ENCODE results near the gene FAM117B. TPM values are rescaled to one million over a fixed set of nuclear protein-coding genes. Genes with fewer than 3 reads are reported as not detected.

FAM117B gene
- polyA plus RNA-seq (ENCODE audit: insufficient read length): 33.6 TPM
- long read RNA-seq, donor 1, full-length matches to known transcripts: 1 of 18 reads
- long read RNA-seq, donor 1, partial matches to known transcripts: 12 of 18 reads
- long read RNA-seq, donor 1, other reads (novel, unspliced or antisense): 5 of 18 reads
- long read RNA-seq, donor 2, full-length matches to known transcripts: 2 of 7 reads
- long read RNA-seq, donor 2, partial matches to known transcripts: 5 of 7 reads
- long read RNA-seq, donor 2, other reads (novel, unspliced or antisense): 0 of 7 reads
- long read RNA-seq, donor 3, full-length matches to known transcripts: 4 of 4 reads
- long read RNA-seq, donor 3, partial matches to known transcripts: 0 of 4 reads
- long read RNA-seq, donor 3, other reads (novel, unspliced or antisense): 0 of 4 reads
- long read RNA-seq, donor 4: 0 reads
- long read RNA-seq, donor 5, full-length matches to known transcripts: 2 of 13 reads
- long read RNA-seq, donor 5, partial matches to known transcripts: 11 of 13 reads
- long read RNA-seq, donor 5, other reads (novel, unspliced or antisense): 0 of 13 reads
- long read RNA-seq, donor 6, full-length matches to known transcripts: 3 of 3 reads
- long read RNA-seq, donor 6, partial matches to known transcripts: 0 of 3 reads
- long read RNA-seq, donor 6, other reads (novel, unspliced or antisense): 0 of 3 reads
- long read RNA-seq, donor 7, full-length matches to known transcripts: 4 of 4 reads
- long read RNA-seq, donor 7, partial matches to known transcripts: 0 of 4 reads
- long read RNA-seq, donor 7, other reads (novel, unspliced or antisense): 0 of 4 reads
- long read RNA-seq, donor 8, full-length matches to known transcripts: 2 of 2 reads
- long read RNA-seq, donor 8, partial matches to known transcripts: 0 of 2 reads
- long read RNA-seq, donor 8, other reads (novel, unspliced or antisense): 0 of 2 reads

- DNase-seq: peak; percentile 98
Observed at GRCh38 chr2:202634556-202635427, at the start of gene FAM117B. Gene FAM117B, plus strand, starts transcription at chr2:202634969. Its CDS starts 219 bp downstream, at chr2:202635188.

DNA sequence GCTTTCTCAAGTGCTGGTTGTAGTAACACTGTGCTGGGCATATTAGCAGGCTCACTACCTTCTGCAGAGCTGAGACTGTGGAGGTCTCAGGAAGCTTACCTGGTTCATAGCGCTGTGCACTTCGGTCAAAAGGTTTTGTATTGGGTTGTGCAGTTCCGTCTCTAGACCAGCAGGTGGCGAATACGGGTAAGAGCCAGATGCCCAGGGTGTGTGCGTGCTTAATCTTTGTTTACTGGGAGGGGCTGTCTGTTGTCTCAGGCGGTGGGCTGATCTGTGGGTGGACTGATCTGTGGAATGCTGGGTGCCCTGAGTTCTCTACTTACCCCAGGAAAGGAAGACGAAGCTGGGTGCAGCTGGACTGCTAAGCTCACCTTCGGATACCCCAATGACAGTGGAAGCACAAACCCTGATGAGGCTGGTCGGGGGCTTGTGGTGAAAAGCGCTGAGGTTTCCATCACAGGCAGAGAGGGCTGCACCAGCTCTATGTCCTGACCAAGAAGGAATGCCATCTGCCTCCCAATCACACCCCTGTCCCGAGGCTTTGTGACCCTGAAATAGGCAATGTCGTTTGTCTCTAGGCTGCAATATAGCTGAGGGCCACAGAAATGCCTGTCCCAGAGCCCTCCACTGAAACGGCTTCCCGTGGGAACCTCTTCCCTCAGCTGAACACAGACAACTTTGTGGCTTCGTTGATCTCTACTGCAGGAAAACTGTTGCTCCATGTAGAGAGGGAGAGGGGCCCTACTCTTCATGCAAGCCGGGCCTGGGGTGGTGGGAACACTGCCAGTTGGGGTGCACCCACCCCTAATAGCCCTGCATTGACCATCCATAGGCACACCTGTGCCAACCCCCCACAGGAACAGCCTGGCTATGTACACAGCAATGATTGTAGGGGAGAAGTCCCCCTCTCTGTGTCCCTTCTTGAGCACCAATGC, 45.9 kb upstream of the FAM117B start:
- peak; percentile 70 for DNase-seq

GRCh38 chr2:202589582-202589949, 45.2 kb upstream of the FAM117B start:
- no peak for DNase-seq

DNA sequence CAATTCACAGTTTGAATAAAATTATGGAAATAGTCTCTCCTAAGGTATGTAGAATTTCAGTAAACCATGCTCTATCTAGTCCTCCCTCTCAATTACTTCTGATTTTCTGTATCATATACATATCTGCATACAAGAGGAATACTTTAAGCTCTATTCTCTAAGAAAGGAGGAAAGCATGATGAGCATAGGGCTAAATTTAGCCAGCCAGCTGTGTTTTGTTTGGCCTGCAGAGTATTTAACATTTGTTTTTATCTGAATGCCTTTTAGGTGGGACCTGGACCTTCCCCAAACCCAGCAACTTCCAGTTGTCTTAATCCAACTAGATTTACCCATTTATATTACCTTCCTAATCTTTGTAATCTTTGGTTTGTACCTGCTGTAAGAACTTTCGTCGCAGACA, 42.2 kb upstream of the FAM117B start:
- DNase-seq: no peak

- no peak for DNase-seq
Observed at GRCh38 chr2:202599105-202599504, 35.7 kb upstream of the FAM117B start.

DNA sequence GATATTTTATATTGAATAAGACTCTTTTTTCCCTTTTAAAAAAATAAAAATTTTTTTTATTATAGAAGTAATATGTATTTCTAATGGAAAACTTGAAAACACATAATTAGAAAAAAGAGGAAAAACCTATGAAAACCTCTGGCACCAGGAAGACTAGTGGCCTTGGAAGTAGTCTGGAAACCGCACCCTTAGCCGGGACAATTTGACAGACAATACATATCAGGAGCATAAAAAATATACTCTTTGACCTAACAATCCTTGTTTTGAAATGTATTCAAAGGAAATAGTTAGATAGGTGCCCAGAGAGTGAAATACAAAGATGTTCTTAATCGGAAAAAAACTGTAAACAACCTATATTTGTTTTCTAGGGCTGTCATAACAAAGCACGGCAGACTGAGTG, 34.9 kb upstream of the FAM117B start:
- no peak for DNase-seq

DNA sequence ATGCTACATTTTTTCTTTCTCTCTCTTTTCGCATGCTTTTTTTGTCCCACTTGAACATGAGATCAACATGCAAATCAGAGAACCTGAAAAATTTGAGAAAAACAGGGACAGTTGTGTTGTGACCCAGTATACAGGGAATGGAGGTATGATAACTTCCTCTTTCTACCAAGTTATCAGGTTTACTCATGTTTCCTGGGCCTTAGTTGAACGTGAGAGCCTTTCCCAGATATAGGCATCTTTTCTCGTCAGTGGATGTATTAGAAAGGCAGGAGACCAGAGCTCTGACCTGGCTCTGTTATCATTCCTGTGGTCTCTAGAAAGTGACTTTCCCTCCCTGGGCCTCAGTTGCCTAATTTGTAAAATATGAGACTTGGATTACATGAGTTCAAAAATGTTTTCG, 30.1 kb upstream of the FAM117B start:
- no peak for DNase-seq

GRCh38 chr2:202605174-202605573, 29.6 kb upstream of the FAM117B start:
- no peak for DNase-seq

- DNase-seq: no peak
Observed at GRCh38 chr2:202608142-202608852, 26.5 kb upstream of the FAM117B start.

DNA sequence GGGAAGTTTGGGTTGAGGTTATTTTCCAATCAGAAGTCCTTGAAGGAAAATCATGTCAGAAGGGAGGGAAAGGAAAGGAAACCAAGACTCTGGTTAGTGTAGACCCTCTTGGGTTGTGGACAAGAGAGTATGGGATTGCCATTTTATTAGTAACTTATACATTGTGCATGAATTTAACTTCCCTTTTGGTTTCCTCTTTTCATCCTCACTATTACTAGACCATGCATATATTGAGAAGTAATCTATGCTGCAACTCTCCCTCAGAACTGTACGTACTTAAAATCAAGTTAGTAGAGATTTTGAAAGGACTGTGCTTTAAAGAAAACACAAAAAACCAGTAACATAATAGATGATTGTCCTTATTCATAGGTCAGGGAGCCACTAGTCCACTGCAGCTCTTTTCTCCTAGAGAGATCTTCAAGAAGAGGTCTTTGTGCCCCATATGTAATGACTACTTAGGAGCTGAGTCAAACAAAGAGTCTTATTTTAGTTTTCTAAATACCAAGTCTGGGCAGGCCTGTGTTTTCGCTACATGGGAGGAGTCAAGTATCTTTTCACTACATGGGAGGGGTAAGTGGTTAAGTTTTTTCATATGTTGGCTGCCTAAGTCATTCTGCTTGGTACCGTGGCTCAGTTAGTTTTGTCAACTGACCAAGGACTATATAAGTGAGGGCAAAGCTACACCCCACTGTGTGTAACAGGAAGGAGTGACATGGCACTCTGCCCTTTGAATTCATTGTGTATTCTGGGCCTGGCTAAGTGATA, 25.2 kb upstream of the FAM117B start:
- DNase-seq: no peak

DNA sequence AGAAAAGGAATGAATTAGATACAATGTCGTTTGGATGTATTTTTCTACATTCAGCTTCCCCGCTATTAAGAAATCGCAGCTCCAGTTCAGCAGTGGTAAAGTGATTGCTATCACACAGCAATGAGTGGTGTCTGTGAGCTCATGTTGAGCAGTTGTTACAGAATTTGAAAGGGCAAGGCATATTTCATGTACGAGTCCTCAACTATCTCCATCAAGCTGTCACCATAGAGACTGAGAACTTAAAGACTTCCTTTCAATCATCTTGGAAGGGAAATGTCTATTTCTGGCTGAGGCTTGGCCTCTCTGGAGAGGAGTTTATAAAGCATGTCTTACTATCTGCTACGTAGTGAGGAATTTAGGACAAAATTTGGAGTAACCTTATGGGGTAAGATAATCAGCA, 24.4 kb upstream of the FAM117B start:
- no peak for DNase-seq

DNA sequence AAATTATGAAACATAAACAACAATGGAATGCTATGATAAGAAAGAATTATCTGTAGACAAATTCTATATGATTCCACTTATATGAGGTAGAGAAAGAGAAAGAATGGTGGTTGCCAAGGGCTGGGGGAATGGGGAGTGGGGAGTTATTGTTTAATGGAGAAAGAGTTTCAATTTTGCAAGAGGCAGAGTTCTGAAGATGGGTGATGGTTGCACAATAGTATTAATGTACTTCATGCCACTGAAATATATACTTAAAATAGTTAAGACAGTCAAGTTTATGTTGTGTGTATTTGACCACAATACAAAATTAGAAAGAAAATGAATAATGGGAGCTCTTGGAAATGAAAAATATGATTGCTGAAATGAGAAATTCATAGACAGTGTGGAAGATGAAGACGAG, 22.6 kb upstream of the FAM117B start:
- no peak for DNase-seq

- DNase-seq: no peak
Observed at GRCh38 chr2:202613479-202613878, 21.3 kb upstream of the FAM117B start.

DNA sequence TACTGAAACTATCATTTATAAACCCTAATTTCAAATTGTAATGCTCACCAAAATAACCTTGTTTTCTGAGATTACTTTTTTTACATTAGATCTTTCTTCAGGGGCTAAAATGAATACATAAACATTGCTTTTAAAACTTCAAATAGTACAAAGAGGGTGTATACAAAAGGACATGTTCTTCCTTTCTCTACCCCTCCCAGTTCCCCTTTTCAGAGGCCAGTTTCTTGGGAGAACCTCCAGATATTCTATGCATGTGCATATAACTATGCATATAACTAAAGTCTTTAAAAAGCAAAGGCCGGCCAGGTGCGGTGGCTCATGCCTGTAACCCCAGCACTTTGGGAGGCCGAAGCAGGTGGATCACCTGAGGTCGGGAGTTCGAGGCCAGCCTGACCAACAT, 10.6 kb upstream of the FAM117B start:
- DNase-seq: no peak

- no peak for DNase-seq
Observed at GRCh38 chr2:202627042-202627441, 7.7 kb upstream of the FAM117B start.

GRCh38 chr2:202628646-202629198, 6.0 kb upstream of the FAM117B start:
- DNase-seq: no peak

- DNase-seq: no peak
Observed at GRCh38 chr2:202632682-202633290, 2.0 kb upstream of the FAM117B start.

DNA sequence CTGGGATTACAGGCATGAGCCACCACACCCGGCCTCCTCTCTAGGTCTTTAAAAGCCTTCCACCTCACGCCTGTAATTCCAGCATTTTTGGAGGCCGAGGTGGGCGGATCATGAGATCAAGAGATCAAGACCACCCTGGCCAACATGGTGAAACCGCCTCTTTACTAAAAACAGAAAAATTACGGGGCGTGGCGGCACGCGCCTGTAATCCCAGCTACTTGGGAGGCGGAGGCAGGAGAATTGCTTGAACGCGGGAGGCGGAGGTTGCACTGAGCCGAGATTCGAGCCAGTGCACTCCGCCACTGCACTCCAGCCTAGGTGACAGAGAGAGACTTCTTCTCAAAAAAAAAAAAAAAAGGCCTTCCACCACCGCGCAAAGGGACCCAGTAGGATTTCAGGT, 1.3 kb upstream of the FAM117B start:
- no peak for DNase-seq
